Liver (tissue), 2 donors: ENCODE results near the gene EXOC4.

Source experiments
- EGR1 ChIP-seq, 2 donors: IDR thresholded peaks; 2 replicates each; pipeline ENCODE4 v1.6.1; 2016 to 2018; ENCODE audit warnings: antibody characterized with exemption in 2 of 2, low read depth in 2 of 2
- JUND ChIP-seq, 2 donors: IDR thresholded peaks; 2 replicates each; pipeline ENCODE4 v1.6.1; 2016; ENCODE audit warnings: antibody characterized with exemption in 2 of 2
- donor health status: healthy.

- TF ChIP-seq EGR1 (IDR thresholded peaks at IDR 0.05; ENCODE audit: low read depth in 2 of 2) = no peak
- no peak for TF ChIP-seq JUND (IDR thresholded peaks at IDR 0.05)
Observed at GRCh38 chr7:133845005-133845404, 592.1 kb downstream of the EXOC4 start.
